NCI-H510A treated with DMSO at 0.1 percent for 48 hours (cell line): ENCODE results near the gene PA2G4.
"Not testable (repeated sequence)": the region's sequence is repeated elsewhere in the genome, so short reads cannot be mapped to it uniquely, and the experiment has no call there.

ENCODE experiments used
- DNase-seq: peaks from one replicate; lab custom pipeline; 2025; lab: John Stamatoyannopoulos, UW

PA2G4 gene

GRCh38 chr12:56153678-56154065, 49.3 kb downstream of the PA2G4 start:
- no peak for DNase-seq

- DNase-seq, result no peak
Observed at GRCh38 chr12:56154246-56154771, 50.0 kb downstream of the PA2G4 start.

GRCh38 chr12:56154818-56155217, 50.5 kb downstream of the PA2G4 start:
- no peak for DNase-seq

GRCh38 chr12:56155256-56155845, 51.0 kb downstream of the PA2G4 start:
- no peak for DNase-seq

GRCh38 chr12:56156464-56157200, 52.3 kb downstream of the PA2G4 start:
- DNase-seq, result not testable (repeated sequence)

GRCh38 chr12:56157201-56158028, 53.1 kb downstream of the PA2G4 start:
- DNase-seq, result peak; percentile 87

- peak; percentile 97 for DNase-seq
Observed at GRCh38 chr12:56158029-56158925, 53.9 kb downstream of the PA2G4 start, which contains the start of gene MYL6. Gene MYL6 (plus strand): TSS chr12:56158359. CDS start chr12:56158402, 43 bp downstream.

GRCh38 chr12:56158926-56159461, 54.6 kb downstream of the PA2G4 start:
- peak; percentile 67 for DNase-seq

GRCh38 chr12:56159482-56160192, 55.3 kb downstream of the PA2G4 start:
- DNase-seq, result no peak

- DNase-seq, result no peak
Observed at GRCh38 chr12:56160193-56160763, 55.9 kb downstream of the PA2G4 start.

- DNase-seq, result no peak
Observed at GRCh38 chr12:56160894-56161689, 56.7 kb downstream of the PA2G4 start.

- DNase-seq, result no peak
Observed at GRCh38 chr12:56161690-56162351, 57.5 kb downstream of the PA2G4 start.

- DNase-seq, result no peak
Observed at GRCh38 chr12:56162468-56163290, 58.3 kb downstream of the PA2G4 start.
